Measurements from ENCODE around the gene SLC38A9. TPM values are rescaled to one million over a fixed set of nuclear protein-coding genes. Genes with fewer than 3 reads are reported as not detected.

Gene SLC38A9
- polyA plus RNA-seq, 1 donor (not counting 4 experiments of a cell fraction or from before 2014, with no cell fraction given) = 43.3 TPM

- Histone ChIP-seq H3K9me1 (ENCODE audit: control insufficient read depth, extremely low read depth, insufficient read depth, low read length) (no peaks in the 10 kb centered on the region), H3K79me2 (ENCODE audit: control insufficient read depth, insufficient read depth, low read length) (no peaks in the 10 kb centered on the region), H3K4me2 (ENCODE audit: control insufficient read depth, extremely low read depth, insufficient read depth, low read depth, low read length) (no peak overlapping the region), H3K9me3 (ENCODE audit: control insufficient read depth, low read depth, low read length) (no peaks in the 10 kb centered on the region), H2AFZ (ENCODE audit: control insufficient read depth, low read length) (no peak overlapping the region), H4K20me1 (ENCODE audit: control insufficient read depth, extremely low read depth, insufficient read depth, low read length) (no peaks in the 10 kb centered on the region), H3K4me3 (ENCODE audit: control insufficient read depth in 2 of 3, extremely low read depth in 1 of 3, insufficient read depth in 2 of 3, low read depth in 1 of 3, low read length in 3 of 3) (no peak overlapping the region), H3K9ac (ENCODE audit: control insufficient read depth, extremely low read depth, insufficient read depth, low read length) (no peak overlapping the region), H3K4me1 (ENCODE audit: control insufficient read depth, extremely low read depth, insufficient read depth, low read length) (no peaks in the 10 kb centered on the region), H3K36me3 (ENCODE audit: control insufficient read depth in 2 of 2, extremely low read depth in 1 of 2, insufficient read depth in 2 of 2, low read length in 2 of 2) (no peaks in the 10 kb centered on the region), H3K27me3 (ENCODE audit: control insufficient read depth, extremely low read depth, insufficient read depth, low read length) (no peaks in the 10 kb centered on the region), H3K27ac (ENCODE audit: control insufficient read depth, insufficient read depth, low read length) (no peak overlapping the region)
- no peak for TF ChIP-seq CTCF (optimal IDR thresholded peaks at IDR 0.05 in 1 of 3, IDR thresholded peaks at IDR 0.05 in 1 of 3, conservative IDR thresholded peaks at IDR 0.05 in 1 of 3; ENCODE audit: extremely low read depth in 1 of 3, insufficient read depth in 2 of 3, low read length in 3 of 3)
- no peak for TF ChIP-seq EZH2 (IDR thresholded peaks at IDR 0.05; ENCODE audit: low read length)
- FAIRE-seq (no peak), DNase-seq (ENCODE audit: low read depth, low spot score) (no peak)
- dilution Hi-C loops (cut with MboI; ENCODE audit: extremely low pct_ligation_motif_present, low sequenced_read_pairs) = no loop called here
Observed at GRCh38 chr5:55629815-55630214, 82.3 kb downstream of the SLC38A9 start.

GRCh38 chr5:55626790-55627189 lies 85.3 kb downstream of the SLC38A9 start:
- dilution Hi-C loops (cut with MboI; ENCODE audit: extremely low pct_ligation_motif_present, low sequenced_read_pairs) = no loop called here
- FAIRE-seq (no peak), DNase-seq (ENCODE audit: low read depth, low spot score) (no peak)
- Histone ChIP-seq H3K27me3 (ENCODE audit: control insufficient read depth, extremely low read depth, insufficient read depth, low read length) (no peaks in the 10 kb centered on the region), H3K9me1 (ENCODE audit: control insufficient read depth, extremely low read depth, insufficient read depth, low read length) (no peaks in the 10 kb centered on the region), H3K4me1 (ENCODE audit: control insufficient read depth, extremely low read depth, insufficient read depth, low read length) (no peaks in the 10 kb centered on the region), H3K9me3 (ENCODE audit: control insufficient read depth, low read depth, low read length) (no peaks in the 10 kb centered on the region), H2AFZ (ENCODE audit: control insufficient read depth, low read length) (no peak overlapping the region), H4K20me1 (ENCODE audit: control insufficient read depth, extremely low read depth, insufficient read depth, low read length) (no peaks in the 10 kb centered on the region), H3K36me3 (ENCODE audit: control insufficient read depth in 2 of 2, extremely low read depth in 1 of 2, insufficient read depth in 2 of 2, low read length in 2 of 2) (no peaks in the 10 kb centered on the region), H3K9ac (ENCODE audit: control insufficient read depth, extremely low read depth, insufficient read depth, low read length) (no peak overlapping the region), H3K4me2 (ENCODE audit: control insufficient read depth, extremely low read depth, insufficient read depth, low read depth, low read length) (no peak overlapping the region), H3K79me2 (ENCODE audit: control insufficient read depth, insufficient read depth, low read length) (no peaks in the 10 kb centered on the region), H3K4me3 (ENCODE audit: control insufficient read depth in 2 of 3, extremely low read depth in 1 of 3, insufficient read depth in 2 of 3, low read depth in 1 of 3, low read length in 3 of 3) (no peak overlapping the region), H3K27ac (ENCODE audit: control insufficient read depth, insufficient read depth, low read length) (no peak overlapping the region)
- no peak for TF ChIP-seq EZH2 (IDR thresholded peaks at IDR 0.05; ENCODE audit: low read length)
- no peak for TF ChIP-seq CTCF (optimal IDR thresholded peaks at IDR 0.05 in 1 of 3, IDR thresholded peaks at IDR 0.05 in 1 of 3, conservative IDR thresholded peaks at IDR 0.05 in 1 of 3; ENCODE audit: extremely low read depth in 1 of 3, insufficient read depth in 2 of 3, low read length in 3 of 3)

Data from keratinocyte (primary cell).